RPMI7951 (cell line): ENCODE data around the gene RFX2. TPM values are rescaled to one million over a fixed set of nuclear protein-coding genes. Genes with fewer than 3 reads are reported as not detected.
"Not testable (repeated sequence)": the region's sequence is repeated elsewhere in the genome, so short reads cannot be mapped to it uniquely, and the experiment has no call there.

Experiments
- DNase-seq: peaks from one replicate; pipeline ENCODE4 v3.0.0-alpha.2; 2012; ENCODE audit warnings: low read depth
- total RNA-seq: library from RNA; depleted of rRNA; stranded (reverse); fragments of >200 nt; shearing (Covaris generic); gene quantifications from 2 replicates; pipeline ENCODE4 v1.2.3, GENCODE V29; 2014

Gene RFX2
- total RNA-seq, 1 experiment from 2014 or later = 7.3 TPM

DNA sequence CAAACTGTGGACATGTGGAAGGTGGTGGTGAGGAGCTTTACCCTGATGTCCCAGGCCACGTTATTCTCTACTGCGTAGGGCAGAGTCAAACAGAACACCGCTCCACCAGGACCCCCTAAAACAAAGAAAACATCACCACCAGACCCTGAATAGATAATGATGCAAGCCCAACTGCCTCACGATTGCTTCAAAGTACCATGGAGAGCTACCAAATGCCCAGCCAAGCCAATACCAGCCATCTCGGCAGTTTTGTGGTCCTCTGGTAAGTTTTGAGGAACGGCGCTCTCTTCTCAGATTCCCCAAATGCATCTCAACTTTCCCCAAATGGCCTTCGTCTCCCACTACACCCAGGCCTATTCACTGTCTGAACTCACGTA, 138.0 kb downstream of the RFX2 start:
- DNase-seq = no peak

DNA sequence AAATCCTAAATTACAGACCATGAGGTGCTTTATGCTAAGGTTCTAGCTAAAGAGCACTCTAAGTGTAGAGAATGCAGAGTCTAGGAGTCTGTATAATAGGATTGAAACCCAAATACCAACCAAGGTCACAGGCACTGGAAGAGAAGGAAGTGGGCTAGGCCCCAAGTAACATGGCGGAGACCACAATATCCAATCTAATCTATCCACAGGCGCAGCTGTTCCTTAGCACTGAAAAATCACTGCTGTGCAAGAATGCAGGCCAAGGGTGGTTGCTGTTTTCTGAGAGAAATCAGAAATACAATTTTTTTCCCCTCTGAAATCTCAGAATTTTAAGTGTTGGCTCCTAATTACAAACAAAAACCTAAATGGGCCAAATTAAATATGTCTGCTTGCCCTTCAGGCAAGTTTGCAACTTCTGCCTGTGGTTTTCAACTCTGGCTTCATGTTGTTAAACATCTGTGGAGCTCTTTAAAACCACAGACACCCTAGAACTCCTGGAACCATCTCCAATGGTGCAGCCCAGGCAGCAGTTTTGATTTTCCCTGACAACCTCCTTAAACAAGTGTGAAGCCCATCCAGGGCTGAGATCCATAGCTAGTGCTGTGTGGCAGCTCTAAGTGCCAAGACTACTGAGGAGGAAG, 138.5 kb downstream of the RFX2 start:
- peak; percentile 24 for DNase-seq

DNA sequence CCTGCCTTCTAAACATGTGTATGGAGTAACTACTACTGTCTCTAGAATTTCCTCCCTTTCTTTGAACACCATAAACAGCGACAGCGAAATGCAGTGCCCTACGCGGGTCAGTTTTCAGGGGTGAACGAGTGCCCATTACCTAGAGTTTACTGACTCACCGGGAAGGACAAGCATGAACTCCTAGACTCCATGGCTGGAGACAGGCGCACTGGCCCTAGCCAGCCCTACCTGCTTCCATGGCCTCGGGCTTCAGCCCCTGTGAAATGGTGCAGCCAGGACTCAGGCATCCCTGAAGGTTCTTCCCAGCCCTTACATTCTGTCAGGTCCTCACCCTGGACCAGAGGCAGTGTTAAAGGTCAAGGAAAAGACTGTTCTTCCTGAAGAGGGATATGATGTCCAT, 140.8 kb downstream of the RFX2 start:
- no peak for DNase-seq

DNA sequence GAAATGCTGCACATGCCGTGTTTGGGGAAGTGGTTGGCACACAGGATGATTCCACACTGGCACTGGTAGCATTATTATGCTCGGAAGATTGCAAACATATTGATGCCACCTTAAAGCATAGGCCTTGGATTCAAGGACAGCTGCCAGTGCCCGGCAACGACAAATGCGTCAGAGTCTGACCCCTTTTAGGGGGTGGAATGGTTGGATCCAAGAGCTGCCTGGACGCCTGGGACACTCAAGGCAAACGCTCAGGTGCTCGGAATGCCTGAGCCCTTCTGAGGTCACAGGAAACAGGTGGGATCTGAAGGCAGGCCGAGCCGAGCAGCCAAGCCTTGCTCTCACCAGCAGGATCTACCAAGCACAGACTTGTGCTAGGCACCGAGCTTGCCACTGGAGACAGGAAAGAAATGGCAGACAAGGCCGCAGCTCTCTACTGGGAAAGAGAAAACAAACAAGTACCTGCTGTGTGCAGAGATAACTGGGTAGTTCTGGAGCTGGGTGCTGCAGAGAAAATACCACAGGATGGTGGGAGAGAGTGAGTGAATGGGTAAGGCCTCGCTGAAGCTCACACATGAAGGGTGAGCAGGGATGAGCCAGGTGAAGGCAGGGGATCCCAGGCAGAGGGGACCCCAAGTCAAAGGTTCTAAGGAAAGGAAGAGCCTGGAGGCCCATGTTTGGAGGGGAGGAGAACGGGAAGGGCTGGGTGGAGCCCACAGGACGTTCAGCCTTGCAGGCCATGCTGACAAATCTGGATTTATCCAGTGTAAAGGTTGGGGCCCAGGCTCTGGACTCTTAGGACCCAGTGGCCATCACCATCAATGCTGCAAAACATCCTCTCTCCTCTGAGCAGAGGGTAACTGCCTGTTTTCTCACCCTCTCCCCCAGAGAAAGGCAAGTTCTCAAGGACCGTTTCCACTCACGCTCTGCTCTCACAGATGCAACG, 141.6 kb downstream of the RFX2 start:
- no peak for DNase-seq

DNA sequence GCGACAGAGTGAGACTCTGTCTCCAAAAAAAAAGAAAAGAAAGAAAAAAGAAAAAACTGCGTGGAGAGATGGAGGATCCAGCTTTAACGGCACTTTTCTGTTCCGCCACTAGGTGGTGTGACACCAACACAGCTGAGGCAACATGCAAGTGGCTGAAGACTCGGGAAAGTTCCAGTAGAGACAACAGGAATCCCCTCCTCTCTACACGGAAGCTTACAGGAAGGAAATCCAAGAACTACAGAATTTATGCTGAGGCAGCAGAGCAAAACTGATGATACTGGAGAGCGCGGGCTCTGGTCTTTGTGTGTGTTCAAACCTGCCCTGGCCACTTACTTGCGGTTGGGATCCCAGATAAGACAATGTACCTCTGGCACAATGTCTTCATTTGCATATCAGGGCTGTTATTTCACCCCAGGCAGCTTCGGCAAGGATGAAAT, 142.3 kb downstream of the RFX2 start:
- peak; percentile 71 for DNase-seq

DNA sequence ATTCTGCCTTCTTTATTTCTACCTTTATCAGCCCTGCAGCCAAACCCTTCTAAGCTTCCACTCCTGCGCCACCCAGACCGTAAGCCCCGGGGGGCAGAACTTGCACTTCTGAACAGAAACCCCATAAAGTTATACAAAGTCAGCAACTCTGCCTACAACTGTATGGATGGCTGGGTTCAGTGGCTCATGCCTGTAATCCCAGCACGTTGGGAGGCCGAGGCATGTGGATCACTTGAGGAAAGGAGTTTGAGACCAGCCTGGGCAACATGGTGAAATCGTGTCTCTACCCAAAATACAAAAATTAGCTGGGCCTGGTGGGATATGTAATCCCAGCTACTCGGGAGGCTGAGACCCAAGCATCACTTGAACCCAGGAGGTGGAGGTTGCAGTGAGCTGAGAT, 142.7 kb downstream of the RFX2 start:
- no peak for DNase-seq

DNA sequence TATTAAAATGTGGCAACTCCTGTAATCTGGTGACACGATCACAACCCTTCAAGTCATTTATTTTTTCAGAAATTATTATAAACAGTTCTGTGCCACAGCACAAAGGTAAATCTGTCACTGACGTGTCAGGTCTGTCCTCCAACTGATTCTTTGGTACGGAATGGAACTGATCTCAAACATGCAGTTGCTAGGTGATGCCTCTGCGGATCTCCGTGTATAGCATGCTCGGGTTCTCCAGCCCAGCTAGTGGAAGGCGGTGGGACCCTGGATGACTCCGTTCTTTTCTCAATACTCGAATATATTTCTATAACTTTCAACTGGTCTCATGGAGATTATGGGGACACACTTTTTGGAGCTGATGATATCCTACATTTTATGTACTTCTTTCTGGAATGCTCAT, 143.4 kb downstream of the RFX2 start:
- DNase-seq = no peak

DNA sequence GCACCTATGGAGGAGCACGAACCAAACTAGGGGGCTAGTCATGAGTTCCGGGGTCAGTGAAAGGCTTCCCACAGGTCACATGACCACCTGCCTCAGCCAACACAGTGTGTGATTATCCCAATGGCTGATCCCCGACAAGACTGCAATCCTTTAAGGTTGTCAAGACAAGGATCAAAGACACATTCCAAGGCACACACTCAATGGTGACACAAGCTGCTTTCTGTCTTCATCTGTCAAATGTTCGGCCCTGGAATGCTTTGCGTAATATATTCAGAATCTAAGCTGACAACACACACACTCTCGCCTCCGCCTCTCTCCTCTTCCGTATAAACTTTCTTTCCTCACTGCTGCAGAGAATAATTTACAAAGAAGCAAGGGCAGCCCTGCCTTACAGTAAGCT, 144.1 kb downstream of the RFX2 start:
- no peak for DNase-seq

DNA sequence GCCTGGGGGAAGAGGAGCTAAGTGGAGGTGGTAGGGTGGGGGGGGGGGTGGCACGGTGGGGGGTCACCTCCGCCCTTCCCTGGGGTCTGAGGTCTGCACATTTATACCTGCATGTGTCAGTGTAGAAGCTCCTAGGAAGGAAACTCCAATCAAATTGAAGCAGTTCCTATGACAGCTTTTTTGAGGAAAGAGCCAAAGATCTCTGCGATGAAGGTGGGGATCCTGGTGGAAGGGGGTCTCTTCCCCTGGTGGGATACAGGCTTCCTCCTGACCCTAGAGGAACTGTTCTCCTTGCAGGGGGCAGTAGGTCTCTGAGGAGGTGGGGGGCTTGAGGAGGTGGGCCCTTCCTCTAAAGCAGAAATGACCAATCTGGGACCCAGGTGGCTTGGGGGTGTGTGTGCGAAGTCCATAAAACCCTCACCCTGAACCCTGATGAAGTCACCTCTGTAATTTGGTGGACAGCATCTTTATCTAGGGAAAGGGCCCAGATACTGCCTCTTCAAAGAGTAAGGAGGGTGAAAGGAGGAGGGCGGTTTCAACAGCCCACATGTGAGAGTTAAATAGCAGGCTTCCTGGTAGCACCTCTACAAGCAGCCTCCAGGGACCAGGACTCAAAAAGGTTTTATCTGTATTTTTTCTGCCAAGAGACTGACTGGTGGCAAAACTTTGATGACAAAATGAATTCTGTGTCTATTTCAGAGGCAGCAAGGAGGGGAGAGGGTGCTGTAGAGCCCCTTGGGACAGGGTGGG, 145.3 kb downstream of the RFX2 start:
- DNase-seq = no peak

DNA sequence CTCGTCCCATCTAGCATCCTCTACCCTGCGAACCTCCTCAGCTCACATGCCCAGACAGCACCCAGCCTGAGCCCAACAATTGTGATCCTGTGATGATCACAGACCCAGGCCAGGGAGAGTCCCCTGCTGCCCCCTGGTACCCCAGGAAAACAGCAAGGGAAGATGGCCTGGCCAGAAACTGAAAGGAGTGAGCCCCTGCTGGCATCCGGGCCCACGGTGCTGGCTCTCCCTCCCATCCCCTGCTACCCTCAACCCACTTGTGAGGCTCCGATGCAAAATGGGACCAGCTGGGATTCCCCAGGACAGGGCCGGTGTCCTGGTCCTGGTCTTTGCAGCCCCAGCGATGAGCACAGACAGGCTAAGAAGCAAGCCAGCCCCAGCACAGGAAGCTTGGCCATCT, 146.4 kb downstream of the RFX2 start:
- no peak for DNase-seq

DNA sequence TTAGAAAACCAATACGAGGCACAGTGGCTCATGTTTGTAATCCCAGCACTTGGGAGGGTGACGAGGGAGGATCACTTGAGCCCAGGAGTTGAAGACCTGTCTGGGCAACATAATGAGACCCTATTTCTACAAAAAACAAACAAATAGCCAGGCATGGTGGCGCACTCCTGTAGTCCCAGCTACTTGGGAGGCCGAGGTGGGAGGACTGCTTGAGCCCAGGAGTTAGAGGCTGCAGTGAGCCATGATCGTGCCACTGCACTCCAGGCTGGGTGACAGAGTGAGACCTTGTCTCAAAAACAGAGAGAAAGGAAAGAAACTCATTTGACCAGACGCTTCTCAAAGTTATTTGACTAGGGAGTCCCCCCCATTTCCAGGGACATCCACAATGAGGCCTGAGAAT, 147.0 kb downstream of the RFX2 start:
- not testable (repeated sequence) for DNase-seq

DNA sequence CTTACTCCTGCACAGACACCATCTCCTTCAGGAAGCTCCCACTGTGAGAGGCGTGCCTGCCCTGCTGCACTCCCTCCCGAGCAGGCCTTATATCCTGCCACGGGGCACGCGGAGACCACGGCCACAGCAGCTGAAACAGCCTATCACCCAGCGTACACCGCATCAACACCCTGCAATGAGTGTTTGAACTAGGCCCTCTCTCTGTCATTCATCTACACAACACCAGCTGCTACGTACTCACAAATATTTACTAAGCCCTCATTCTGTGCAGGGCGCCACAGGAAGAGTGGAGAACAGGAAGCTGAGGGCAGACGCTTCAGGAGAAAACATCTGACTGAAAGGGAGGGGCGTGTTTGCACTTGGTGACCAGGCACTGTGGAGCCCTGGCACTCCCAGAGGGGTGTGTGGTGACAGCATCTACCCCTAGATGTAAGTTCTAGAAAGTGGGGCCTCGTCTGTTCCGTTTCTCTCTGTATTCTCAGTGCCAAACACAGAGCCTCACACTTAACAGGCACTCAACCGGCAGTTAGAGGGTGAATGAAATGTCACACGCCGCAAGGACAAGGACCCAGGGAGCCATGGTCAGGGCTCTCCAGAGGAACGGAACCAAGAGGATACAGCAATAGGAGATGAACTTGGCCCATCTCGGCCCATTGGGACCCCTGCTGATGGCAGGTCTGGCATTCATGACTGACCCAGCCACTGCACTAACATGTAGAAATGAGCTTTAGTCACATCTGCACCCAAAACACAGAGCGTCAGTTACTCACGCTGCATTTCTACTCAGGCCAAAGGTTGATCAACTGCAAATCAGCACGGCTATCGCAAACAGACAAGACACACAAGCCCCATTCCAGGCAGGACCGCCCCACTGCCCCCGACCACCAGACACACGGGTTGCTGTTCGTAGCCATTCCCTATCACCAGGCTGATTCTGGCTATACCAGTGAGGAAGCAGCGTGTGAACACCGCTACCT, 148.0 kb downstream of the RFX2 start:
- DNase-seq = no peak

DNA sequence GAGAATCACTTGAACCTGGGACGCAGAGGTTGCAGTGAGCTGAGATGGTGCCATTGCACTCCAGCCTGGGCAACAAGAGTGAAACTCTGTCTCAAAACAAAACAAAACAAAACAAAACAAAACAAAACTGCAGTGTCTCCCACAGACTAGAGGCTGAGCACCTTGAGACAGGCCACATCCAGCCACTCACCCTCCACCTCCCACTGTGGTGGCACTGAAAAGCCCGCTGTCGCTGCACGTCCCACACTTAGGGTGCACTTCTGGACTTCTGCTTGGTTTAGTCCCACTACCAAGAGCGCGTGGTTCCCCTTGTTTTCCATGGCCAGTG, 148.7 kb downstream of the RFX2 start:
- DNase-seq = not testable (repeated sequence)

DNA sequence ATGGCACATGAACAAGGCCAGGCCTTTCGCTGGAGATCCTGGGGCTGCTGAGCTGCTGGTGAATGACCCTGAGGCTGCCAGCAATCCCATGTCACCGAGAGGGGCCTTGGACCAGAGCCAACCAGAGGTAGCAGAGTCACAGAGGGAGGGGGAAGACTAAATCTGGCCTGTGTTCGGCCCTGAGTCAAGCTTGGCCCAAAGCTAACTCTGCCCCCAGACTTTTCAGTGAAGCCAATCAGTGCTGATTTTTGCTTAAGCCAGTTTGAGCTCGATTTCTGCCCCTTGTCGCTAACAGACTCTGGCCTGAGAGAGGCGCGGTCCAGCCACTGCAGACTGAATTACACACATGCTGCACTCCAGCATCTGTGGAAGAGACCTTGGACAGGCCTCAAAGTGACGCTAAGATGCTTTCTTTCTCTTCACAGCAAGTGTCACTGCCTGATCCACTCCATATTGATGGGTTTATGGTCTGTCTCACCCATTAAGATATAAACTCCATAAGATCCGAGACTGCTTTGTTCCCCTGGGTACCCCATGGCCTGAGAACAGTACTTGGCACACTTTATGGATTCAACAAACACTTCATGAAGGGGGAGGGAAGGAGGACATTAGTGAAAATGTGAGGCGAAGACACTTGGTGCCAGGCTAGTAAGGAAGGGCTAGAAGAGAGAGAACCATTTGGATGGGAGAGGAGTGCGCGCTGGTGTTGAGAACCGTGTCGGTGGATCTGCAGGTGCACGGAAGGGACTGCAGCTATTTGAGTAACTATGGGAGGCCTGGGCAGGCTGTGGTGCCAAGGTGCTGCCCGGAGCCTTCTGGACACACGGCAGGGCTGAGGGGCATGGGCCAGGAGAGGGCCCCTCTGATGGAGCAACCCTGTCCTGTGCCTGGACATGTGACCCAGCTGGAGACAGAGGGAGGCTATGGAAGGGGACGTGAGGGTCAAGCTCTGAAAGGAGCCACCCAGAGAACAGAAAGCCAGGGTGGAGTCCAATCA, 150.0 kb downstream of the RFX2 start:
- no peak for DNase-seq

DNA sequence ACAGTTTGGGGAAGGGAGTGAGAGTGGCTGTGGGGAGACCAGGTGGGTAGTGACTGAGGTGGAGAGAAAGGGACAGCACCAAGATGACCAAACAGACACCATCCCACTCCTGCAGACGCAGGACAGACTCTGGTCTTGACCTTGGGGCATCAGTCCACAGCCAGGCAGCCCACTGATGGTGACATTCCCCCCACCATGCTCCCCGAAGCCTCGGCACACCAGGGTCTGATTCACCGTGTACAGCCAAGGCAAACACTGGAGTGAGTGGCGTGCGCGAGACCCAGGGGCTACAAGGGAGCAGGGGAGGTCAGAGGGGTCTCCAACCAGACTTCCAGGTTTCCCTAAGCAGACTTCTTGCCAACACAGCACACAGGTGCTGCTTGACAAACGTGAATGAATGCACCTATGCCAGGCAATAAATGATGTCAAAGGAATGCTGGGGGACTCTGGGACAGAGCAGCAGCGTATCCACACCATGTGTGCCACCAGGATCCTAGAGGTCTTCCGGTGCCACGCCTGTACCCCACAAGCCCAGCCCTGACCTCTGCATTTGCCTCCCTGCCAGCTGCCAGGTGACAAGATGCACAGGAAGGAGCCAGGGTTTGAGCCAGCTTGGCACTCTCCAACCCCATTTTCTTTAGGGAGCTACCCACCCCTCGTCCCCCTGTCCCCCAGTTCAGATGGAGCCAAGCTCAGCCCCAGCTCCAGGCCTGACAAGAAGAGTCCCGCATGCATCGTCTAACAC, 150.9 kb downstream of the RFX2 start:
- DNase-seq = no peak

DNA sequence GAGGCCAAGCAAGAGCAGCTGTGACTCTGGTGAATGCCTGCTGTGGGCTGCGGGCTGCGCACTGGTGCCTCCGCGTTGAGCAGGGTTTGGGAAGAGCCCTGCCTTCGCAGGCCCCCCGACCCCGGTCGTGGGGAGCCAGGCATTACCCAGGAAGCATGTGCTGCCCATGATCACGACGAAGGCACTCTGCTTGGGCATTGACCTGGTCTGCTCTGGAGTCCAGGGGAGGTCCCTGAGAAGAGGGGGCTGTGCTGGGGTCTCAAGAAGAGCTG, 151.5 kb downstream of the RFX2 start:
- no peak for DNase-seq

DNA sequence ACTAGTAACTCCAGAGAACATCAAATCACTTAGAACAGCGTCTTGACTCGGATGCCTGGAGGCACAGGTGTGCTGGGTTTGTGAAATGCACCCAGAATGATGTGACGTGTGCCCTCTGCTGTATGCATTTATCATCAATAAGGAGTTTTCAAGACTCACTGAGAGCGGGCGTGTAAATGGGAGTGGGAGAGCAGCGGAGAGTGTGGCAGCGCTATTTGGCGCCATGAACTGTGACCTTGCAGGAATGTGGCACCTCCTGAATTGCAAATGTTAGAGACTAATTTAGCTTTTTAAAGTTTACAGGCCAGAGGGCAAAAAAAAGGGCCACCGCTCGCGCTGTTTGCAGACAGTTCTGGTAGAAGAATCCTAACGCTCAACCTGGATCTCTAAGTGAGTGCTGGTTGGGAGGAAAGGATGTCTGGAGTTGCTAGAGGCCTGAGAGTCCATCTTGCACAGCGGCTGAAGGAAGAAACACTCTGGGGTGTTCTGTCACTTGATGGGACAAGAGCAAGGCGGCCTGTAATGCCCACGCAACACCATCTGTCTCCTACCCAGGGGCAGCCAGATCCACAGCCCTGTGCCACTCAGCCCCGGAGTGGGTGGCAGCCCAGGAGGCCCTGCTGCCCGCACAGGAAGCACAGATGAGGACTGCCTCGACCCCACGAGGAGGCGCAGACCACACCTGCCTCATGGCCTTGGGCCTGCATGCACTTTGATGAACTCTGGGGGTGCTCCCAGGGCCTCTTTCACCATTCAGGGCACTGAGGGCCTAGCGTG, 152.0 kb downstream of the RFX2 start:
- no peak for DNase-seq

DNA sequence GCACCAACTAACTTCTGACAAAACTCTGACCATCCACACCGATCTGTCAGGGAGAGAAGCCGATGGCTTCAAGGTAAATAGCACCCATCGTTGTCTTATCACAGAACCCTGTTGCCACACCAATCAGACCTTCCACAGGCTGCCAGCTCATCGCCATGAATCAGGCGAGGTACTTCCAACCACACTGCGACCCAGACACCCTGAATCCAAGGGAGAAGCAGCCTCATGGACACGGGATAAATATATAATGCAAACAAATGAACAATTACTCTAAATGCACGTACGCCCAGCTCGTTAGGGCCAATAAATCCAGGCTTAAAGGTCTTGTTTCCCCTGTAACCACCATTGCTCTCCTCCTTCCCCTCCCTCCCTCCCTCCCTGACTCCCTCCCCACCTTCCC, 153.1 kb downstream of the RFX2 start:
- no peak for DNase-seq

DNA sequence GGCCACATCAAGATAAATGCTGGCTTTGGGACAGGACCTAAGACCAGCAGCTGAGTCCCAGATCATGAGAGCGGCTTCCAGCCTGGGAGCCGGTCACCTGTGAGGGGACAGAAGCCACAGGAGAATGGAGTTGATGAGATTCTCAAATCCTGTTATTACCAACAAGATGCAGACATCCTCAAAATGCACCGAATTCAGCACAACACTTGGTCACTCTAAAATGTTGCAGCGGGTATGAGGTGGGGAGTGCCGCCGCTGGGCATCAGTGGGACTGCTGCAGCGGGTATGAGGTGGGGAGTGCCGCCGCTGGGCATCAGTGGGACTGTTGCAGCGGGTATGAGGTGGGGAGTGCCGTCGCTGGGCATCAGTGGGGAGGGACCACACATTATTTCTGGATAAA, 153.6 kb downstream of the RFX2 start:
- DNase-seq = no peak
